ENCODE data around the gene TNPO3.

TNPO3 gene

DNA sequence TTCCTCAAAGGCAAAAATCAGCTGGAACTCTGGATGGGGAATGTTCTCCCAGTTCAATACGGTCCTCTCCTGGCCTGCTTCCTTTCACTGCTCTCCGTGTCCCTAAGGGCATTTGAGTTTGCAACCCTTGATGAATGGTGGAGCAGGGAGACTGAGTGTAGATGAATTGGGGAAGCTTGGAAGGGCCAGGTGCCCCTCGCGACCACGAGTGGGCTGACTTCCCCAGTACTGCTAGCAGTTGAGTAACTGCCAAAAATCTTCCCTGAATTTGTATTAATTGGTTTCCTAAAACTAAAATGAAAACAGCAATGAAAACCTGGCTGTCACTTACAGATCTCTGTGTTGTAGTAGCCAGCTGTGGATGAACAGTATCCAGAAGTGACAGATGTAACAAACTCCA lies 103.6 kb downstream of the TNPO3 start:
- no peak overlapping the region for H3K4me3 ChIP-seq (replicated peaks; ENCODE audit: low read depth, low read length)
- TF ChIP-seq CTCF (IDR thresholded peaks at IDR 0.05; ENCODE audit: low read length, missing control alignments): no peak
- no peak for DNase-seq (ENCODE audit: low read depth)

- peak; percentile 63 for DNase-seq (ENCODE audit: low read depth)
- TF ChIP-seq CTCF (IDR thresholded peaks at IDR 0.05; ENCODE audit: low read length, missing control alignments): no peak
Observed at GRCh38 chr7:128948976-128949760, 105.7 kb downstream of the TNPO3 start.

DNA sequence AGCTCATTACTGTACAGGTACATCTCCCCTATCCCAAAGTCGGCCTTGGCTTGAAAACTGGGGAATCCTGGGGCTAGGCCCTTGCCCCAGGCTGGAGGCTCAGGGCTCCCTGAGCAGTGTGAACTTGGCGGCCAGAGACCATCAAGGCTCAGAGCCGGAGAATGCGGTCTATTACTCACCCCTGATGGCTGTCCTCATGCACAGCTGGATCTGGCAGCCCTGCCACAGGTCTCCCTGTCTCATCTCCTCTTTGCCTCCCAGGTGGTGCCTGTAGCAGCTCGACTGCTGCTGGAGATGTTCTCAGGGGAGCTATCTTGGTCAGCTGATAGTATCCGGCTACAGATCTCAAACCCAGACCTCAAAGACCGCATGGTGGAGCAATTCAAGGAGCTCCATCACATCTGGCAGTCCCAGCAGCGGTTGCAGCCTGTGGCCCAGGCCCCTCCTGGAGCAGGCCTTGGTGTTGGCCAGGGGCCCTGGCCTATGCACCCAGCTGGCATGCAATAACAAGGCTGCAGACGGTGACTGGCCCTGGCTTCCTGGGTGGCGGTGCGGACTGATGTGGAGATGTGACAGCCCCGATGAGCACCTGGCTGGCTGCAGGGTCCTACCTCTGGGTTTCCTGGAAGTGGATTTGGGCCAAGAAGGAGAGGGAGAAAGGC lies 106.5 kb downstream of the TNPO3 start:
- DNase-seq (ENCODE audit: low read depth): peak; percentile 17
- H3K4me3 ChIP-seq (replicated peaks; ENCODE audit: low read depth, low read length): no peak overlapping the region
- no peak for TF ChIP-seq CTCF (IDR thresholded peaks at IDR 0.05; ENCODE audit: low read length, missing control alignments)

More at GRCh38 chr7:128948976-128949760, 105.7 kb downstream of the TNPO3 start:
- H3K4me3 ChIP-seq (replicated peaks; ENCODE audit: low read depth, low read length): no peak overlapping the region

DNA sequence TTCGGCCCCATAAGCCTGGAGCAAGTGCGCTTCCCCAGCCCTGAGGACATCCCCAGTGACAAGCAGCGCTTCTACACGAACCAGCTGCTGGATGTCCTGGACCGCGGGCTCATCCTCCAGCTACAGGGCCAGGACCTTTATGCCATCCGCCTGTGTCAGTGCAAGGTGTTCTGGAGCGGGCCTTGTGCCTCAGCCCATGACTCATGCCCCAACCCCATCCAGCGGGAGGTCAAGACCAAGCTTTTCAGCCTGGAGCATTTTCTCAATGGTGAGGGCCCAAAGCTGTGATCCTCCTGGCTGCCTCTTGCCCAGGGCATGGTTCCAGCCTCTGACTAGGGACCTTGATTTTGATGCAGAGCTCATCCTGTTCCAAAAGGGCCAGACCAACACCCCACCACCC lies 107.1 kb downstream of the TNPO3 start:
- DNase-seq (ENCODE audit: low read depth): no peak
- H3K4me3 ChIP-seq (replicated peaks; ENCODE audit: low read depth, low read length): no peak overlapping the region
- TF ChIP-seq CTCF (IDR thresholded peaks at IDR 0.05; ENCODE audit: low read length, missing control alignments): no peak

DNA sequence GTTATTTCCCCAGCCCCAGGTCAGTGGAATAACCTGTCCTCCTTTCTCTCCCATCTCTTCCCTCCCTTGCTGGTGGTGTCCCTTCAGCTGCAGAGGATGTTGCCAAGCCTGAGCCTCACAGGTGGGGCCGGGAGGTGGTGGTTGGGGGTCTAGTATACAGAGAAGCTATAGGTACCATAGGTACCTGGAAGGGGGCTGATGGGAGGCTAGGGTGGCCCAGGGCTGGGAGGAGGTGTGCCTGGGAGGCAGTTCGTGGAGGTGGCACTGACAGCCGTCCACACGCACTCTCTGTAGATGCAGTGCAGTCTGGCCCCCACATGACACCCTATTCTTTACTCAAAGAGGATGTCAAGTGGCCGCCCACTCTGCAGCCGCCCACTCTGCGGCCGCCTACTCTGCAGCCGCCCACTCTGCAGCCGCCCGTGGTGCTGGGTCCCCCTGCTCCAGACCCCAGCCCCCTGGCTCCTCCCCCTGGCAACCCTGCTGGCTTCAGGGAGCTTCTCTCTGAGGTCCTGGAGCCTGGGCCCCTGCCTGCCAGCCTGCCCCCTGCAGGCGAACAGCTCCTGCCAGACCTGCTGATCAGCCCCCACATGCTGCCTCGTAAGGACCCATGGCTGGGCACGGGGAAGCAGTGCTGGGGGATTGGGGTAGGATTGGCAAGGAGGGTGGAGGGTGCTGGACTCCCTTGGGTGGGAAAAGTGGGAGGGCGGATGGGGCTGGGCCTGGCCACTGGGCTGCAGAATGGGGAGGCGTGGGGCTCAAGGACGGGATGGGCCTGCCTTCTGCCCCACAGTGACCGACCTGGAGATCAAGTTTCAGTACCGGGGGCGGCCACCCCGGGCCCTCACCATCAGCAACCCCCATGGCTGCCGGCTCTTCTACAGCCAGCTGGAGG lies 107.7 kb downstream of the TNPO3 start:
- no peak for DNase-seq (ENCODE audit: low read depth)
- H3K4me3 ChIP-seq (replicated peaks; ENCODE audit: low read depth, low read length): no peak overlapping the region
- no peak for TF ChIP-seq CTCF (IDR thresholded peaks at IDR 0.05; ENCODE audit: low read length, missing control alignments)

DNA sequence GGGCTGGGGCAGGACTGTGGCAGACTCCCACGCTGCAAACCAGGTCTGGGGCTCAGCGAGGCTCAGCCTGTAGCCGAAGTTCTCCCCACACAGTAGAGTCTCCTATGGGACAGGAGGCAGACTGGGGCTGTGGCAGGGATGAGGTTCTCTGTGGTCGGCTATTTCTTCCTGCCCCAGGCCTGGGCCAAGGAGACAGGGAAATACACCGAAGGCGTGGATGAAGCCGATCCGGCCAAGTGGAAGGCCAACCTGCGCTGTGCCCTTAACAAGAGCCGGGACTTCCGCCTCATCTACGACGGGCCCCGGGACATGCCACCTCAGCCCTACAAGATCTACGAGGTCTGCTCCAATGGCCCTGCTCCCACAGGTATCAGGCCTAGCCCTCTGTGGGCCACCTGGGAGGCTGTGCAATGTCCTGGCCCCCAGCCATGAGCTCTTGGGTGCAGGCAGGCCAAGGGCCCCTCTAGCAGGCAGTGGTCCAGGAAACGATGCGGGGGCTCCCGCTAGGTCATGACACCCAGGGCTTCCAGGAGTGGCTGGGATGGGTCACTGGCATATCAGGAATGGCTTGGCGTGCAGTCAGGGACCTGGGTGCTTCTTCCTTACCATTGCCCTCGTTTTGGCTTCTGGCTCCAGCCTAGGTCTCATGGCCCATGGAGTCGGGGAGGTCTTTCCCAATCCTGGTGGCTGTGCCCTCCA lies 109.1 kb downstream of the TNPO3 start:
- DNase-seq (ENCODE audit: low read depth): no peak
- no peak for TF ChIP-seq CTCF (IDR thresholded peaks at IDR 0.05; ENCODE audit: low read length, missing control alignments)
- H3K4me3 ChIP-seq (replicated peaks; ENCODE audit: low read depth, low read length): no peak overlapping the region
